Keratinocyte (primary cell): ENCODE measurements around the gene ULK4. TPM values are rescaled to one million over a fixed set of nuclear protein-coding genes. Genes with fewer than 3 reads are reported as not detected.
"Not testable (repeated sequence)": the region's sequence is repeated elsewhere in the genome, so short reads cannot be mapped to it uniquely, and the experiment has no call there.

Experiments used
- DNase-seq: peaks from one replicate; pipeline ENCODE4 v3.0.0-alpha.2; 2011; ENCODE audit warnings: low read depth, missing footprints, low spot score
- FAIRE-seq: peaks from 2 replicates; lab custom pipeline; 2011; peaks lifted over from hg19 to GRCh38; lab: Jason Lieb, UNC
- H2AFZ ChIP-seq: 2 replicates; pipeline ENCODE4 v1.6.0; 2012; ENCODE audit warnings: low read length, control low read depth, inconsistent platforms; ENCODE audit not compliant: control insufficient read depth
- H3K27ac ChIP-seq: 2 replicates; pipeline ENCODE4 v1.5.1; 2011; ENCODE audit warnings: low read length; ENCODE audit not compliant: control insufficient read depth, insufficient read depth
- H3K27me3 ChIP-seq: 3 replicates; pipeline ENCODE4 v1.6.0; 2011; ENCODE audit warnings: low read length; ENCODE audit not compliant: control insufficient read depth, insufficient read depth; ENCODE audit errors: extremely low read depth
- H3K36me3 ChIP-seq, 2 experiments: 2 replicates in 1 of 2; 3 replicates in 1 of 2; pipeline ENCODE4 v1.5.1; 2011; ENCODE audit warnings: low read length in 2 of 2, mild to moderate bottlenecking in 1 of 2; ENCODE audit not compliant: control insufficient read depth in 2 of 2, insufficient read depth in 2 of 2; ENCODE audit errors: extremely low read depth in 1 of 2
- H3K4me1 ChIP-seq: 3 replicates; pipeline ENCODE4 v1.5.1; 2011; ENCODE audit warnings: low read length; ENCODE audit not compliant: control insufficient read depth, insufficient read depth; ENCODE audit errors: extremely low read depth
- H3K4me2 ChIP-seq: 3 replicates; pipeline ENCODE4 v1.6.0; 2011; ENCODE audit warnings: low read depth, low read length; ENCODE audit not compliant: control insufficient read depth, insufficient read depth; ENCODE audit errors: extremely low read depth
- H3K4me3 ChIP-seq, 3 experiments: fragments of 200-600 bp in 1 of 3; sonication (generic) in 1 of 3; 2 replicates in 2 of 3; 3 replicates in 1 of 3; pipeline ENCODE4 v1.5.1; 2011 to 2016; ENCODE audit warnings: low read length in 3 of 3, mild to moderate bottlenecking in 3 of 3, control low read depth in 2 of 3, inconsistent platforms in 1 of 3, low read depth in 1 of 3, mixed read lengths in 1 of 3, mixed run types in 1 of 3, moderate library complexity in 1 of 3; ENCODE audit not compliant: control insufficient read depth in 2 of 3, insufficient read depth in 2 of 3; ENCODE audit errors: extremely low read depth in 1 of 3
- H3K79me2 ChIP-seq: 2 replicates; pipeline ENCODE4 v1.6.0; 2012; ENCODE audit warnings: low read length; ENCODE audit not compliant: control insufficient read depth, insufficient read depth
- H3K9ac ChIP-seq: 3 replicates; pipeline ENCODE4 v1.6.0; 2011; ENCODE audit warnings: low read length; ENCODE audit not compliant: control insufficient read depth, insufficient read depth; ENCODE audit errors: extremely low read depth
- H3K9me1 ChIP-seq: 3 replicates; pipeline ENCODE4 v1.6.0; 2011; ENCODE audit warnings: low read length; ENCODE audit not compliant: control insufficient read depth, insufficient read depth; ENCODE audit errors: extremely low read depth
- H3K9me3 ChIP-seq: 2 replicates; pipeline ENCODE4 v1.5.1; 2012; ENCODE audit warnings: low read depth, low read length; ENCODE audit not compliant: control insufficient read depth
- H4K20me1 ChIP-seq: 3 replicates; pipeline ENCODE4 v1.6.0; 2011; ENCODE audit warnings: low read length; ENCODE audit not compliant: control insufficient read depth, insufficient read depth; ENCODE audit errors: extremely low read depth
- EZH2 ChIP-seq: IDR thresholded peaks from one replicate; pipeline ENCODE4 v1.6.1; 2012; ENCODE audit warnings: inconsistent platforms, mild to moderate bottlenecking, low read length, moderate library complexity
- dilution Hi-C: fragments of 300-500 bp; cut with MboI; formaldehyde crosslinking; loops from one replicate; pipeline ENCODE4 v1.7.0; 2020; ENCODE audit warnings: low sequenced_read_pairs; ENCODE audit not compliant: extremely low pct_ligation_motif_present
- polyA plus RNA-seq, 5 experiments: library from polyadenylated mRNA; depleted of rRNA in 3 of 5; stranded (reverse) in 3 of 5; stranded (forward) in 1 of 5; unstranded in 1 of 5; fragments of >200 nt; gene quantifications; 1 replicate in 1 of 5; 2 replicates in 3 of 5; 3 replicates in 1 of 5; pipeline versions ENCODE4 v1.2.1 to v1.2.3, GENCODE V29; 2011 to 2012; ENCODE audit warnings: missing spikeins in 2 of 5, low read depth in 1 of 5, low replicate concordance in 1 of 5
- TF ChIP-seq, protein P1 (sequence below), 3 experiments: IDR thresholded peaks in 1 of 3; conservative IDR thresholded peaks in 1 of 3; optimal IDR thresholded peaks in 1 of 3; 2 replicates in 2 of 3; 3 replicates in 1 of 3; pipeline versions ENCODE3 to v1.5.1; 2011; ENCODE audit warnings: low read length in 3 of 3, mild to moderate bottlenecking in 3 of 3, moderate library complexity in 2 of 3, control low read depth in 1 of 3, inconsistent platforms in 1 of 3; ENCODE audit not compliant: insufficient read depth in 2 of 3; ENCODE audit errors: extremely low read depth in 1 of 3

The ULK4 gene
- polyA plus RNA-seq, 1 donor (not counting 4 experiments of a cell fraction or from before 2014, with no cell fraction given), result 6.1 TPM

DNA sequence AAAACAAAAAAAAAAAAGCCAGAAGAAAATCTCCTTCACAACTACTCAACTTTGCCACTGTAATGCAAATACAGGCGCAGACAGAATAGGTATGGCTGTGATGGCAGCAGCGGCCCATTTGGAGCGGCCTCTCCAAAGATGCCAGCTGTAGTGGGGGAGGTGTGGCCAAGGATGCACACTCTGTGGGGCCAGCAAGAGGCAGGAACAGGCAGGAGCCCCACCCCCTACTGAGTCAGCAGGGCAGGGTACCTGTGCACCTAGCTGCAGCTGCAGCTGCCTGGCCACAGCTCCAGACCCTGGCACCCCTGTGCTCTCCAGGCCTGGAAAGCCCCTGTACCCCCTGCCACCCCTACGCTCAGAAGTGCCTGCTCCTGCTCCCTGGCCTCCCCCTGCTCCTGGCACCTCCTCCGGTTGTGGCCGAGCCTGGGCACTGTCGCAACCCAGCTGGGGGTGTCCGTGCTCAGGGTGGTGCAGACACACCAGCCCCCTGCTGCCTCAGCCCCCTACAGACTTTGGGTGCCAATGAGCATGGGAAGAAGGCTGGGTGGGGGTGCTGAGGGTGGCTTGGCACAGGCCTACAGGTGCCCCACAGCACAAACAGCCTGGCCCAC, 312.7 kb downstream of the ULK4 start:
- H3K4me2 ChIP-seq, result no peak overlapping the region
- H3K79me2 ChIP-seq, result no peaks in the 10 kb centered on the region
- H3K4me1 ChIP-seq, result no peaks in the 10 kb centered on the region
- TF ChIP-seq, protein P1, sequence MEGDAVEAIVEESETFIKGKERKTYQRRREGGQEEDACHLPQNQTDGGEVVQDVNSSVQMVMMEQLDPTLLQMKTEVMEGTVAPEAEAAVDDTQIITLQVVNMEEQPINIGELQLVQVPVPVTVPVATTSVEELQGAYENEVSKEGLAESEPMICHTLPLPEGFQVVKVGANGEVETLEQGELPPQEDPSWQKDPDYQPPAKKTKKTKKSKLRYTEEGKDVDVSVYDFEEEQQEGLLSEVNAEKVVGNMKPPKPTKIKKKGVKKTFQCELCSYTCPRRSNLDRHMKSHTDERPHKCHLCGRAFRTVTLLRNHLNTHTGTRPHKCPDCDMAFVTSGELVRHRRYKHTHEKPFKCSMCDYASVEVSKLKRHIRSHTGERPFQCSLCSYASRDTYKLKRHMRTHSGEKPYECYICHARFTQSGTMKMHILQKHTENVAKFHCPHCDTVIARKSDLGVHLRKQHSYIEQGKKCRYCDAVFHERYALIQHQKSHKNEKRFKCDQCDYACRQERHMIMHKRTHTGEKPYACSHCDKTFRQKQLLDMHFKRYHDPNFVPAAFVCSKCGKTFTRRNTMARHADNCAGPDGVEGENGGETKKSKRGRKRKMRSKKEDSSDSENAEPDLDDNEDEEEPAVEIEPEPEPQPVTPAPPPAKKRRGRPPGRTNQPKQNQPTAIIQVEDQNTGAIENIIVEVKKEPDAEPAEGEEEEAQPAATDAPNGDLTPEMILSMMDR (optimal IDR thresholded peaks at IDR 0.05 in 1 of 3, IDR thresholded peaks at IDR 0.05 in 1 of 3, conservative IDR thresholded peaks at IDR 0.05 in 1 of 3; ENCODE audit: extremely low read depth in 1 of 3, insufficient read depth in 2 of 3, low read length in 3 of 3), result no peak
- TF ChIP-seq EZH2, result no peak
- no peak for FAIRE-seq
- H3K9ac ChIP-seq, result no peak overlapping the region
- no peaks in the 10 kb centered on the region for H3K9me3 ChIP-seq
- H3K27me3 ChIP-seq, result no peaks in the 10 kb centered on the region
- H4K20me1 ChIP-seq, result no peaks in the 10 kb centered on the region
- H2AFZ ChIP-seq, result no peak overlapping the region
- dilution Hi-C loops, result no loop called here
- no peaks in the 10 kb centered on the region for H3K9me1 ChIP-seq
- no peaks in the 10 kb centered on the region for H3K36me3 ChIP-seq
- H3K27ac ChIP-seq, result no peak overlapping the region
- no peak for DNase-seq
- no peak overlapping the region for H3K4me3 ChIP-seq

DNA sequence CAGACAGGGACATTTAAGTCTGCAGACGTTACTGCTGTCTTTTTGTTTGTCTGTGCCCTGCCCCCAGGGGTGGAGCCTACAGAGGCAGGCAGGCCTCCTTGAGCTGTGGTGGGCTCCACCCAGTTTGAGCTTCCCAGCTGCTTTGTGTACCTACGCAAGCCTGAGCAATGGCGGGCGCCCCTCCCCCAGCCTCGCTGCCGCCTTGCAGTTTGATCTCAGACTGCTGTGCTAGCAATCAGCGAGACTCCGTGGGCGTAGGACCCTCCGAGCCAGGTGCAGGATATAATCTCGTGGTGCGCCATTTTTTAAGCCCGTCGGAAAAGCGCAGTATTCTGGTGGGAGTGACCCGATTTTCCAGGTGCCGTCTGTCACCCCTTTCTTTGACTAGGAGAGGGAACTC, 314.2 kb downstream of the ULK4 start:
- H2AFZ ChIP-seq, H4K20me1 ChIP-seq, H3K9me1 ChIP-seq, FAIRE-seq, H3K4me1 ChIP-seq, DNase-seq, H3K4me3 ChIP-seq, H3K4me2 ChIP-seq, H3K27ac ChIP-seq, H3K9me3 ChIP-seq, H3K9ac ChIP-seq, H3K27me3 ChIP-seq, dilution Hi-C loops, H3K36me3 ChIP-seq, H3K79me2 ChIP-seq: not testable (repeated sequence)

DNA sequence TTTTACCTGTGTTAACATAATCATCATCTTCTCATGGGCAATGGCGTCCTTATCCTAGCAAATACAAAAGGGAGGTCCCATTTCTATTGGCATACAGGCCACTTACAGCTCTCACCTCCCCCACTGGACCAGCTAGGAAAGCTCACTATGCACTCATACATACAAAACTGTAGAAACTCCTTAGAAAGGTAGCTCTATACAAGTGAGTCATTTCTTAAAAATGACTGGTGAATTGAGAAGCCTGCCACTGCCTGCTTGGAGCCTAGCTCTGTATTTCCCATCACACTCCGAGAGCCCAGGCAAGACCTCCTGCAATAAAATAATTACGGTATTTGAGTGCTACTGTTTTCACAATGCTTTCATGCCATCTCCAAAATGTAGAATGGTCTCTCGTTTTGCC, 321.8 kb downstream of the ULK4 start:
- H3K9ac ChIP-seq, result no peak overlapping the region
- H3K27ac ChIP-seq, result no peak overlapping the region
- FAIRE-seq, result peak; percentile 56
- no peak for DNase-seq
- TF ChIP-seq EZH2, result no peak
- TF ChIP-seq, protein P1 (optimal IDR thresholded peaks at IDR 0.05 in 1 of 3, IDR thresholded peaks at IDR 0.05 in 1 of 3, conservative IDR thresholded peaks at IDR 0.05 in 1 of 3; ENCODE audit: extremely low read depth in 1 of 3, insufficient read depth in 2 of 3, low read length in 3 of 3), result no peak
- H3K27me3 ChIP-seq, result no peaks in the 10 kb centered on the region
- H3K4me3 ChIP-seq, result no peak overlapping the region
- H4K20me1 ChIP-seq, result no peaks in the 10 kb centered on the region
- no peak overlapping the region for H2AFZ ChIP-seq
- no peaks in the 10 kb centered on the region for H3K36me3 ChIP-seq
- no peaks in the 10 kb centered on the region for H3K9me1 ChIP-seq
- peaks cover 7% of the 10 kb centered on the region for H3K4me1 ChIP-seq
- dilution Hi-C loops, result no loop called here
- H3K9me3 ChIP-seq, result no peaks in the 10 kb centered on the region
- H3K79me2 ChIP-seq, result no peaks in the 10 kb centered on the region
- no peak overlapping the region for H3K4me2 ChIP-seq
